CD4-positive, alpha-beta memory T cell (primary cell): ENCODE data around the gene UMAD1. TPM values are rescaled to one million over a fixed set of nuclear protein-coding genes. Genes with fewer than 3 reads are reported as not detected.

Experiments
- CTCF ChIA-PET: fragments of 350-600 bp; sonication (Branson Sonifier 250); formaldehyde crosslinking; loops from one replicate; lab custom pipeline; 2021; ENCODE audit warnings: inconsistent platforms; ENCODE audit not compliant: partially characterized antibody; lab: Charles Lee
- POLR2A ChIA-PET: fragments of 350-600 bp; sonication (Branson Sonifier 250); formaldehyde crosslinking; loops from one replicate; lab custom pipeline; 2021; ENCODE audit not compliant: partially characterized antibody; lab: Charles Lee
- DNase-seq, 5 donors: peaks; one replicate each; pipeline versions ENCODE4 v3.0.0 to v3.0.0-alpha.2; 2020 to 2022; ENCODE audit warnings: mixed read lengths in 1 of 5
- H3K27ac ChIP-seq: one replicate; pipeline ENCODE4 v1.7.0; 2013; ENCODE audit warnings: low read depth, low read length
- H3K27me3 ChIP-seq: 2 replicates; pipeline ENCODE4 v1.7.0; 2013; ENCODE audit warnings: mild to moderate bottlenecking, low read length, moderate library complexity; ENCODE audit not compliant: insufficient read depth
- H3K36me3 ChIP-seq: 2 replicates; pipeline ENCODE4 v1.7.0; 2013; ENCODE audit warnings: mild to moderate bottlenecking, low read length, moderate library complexity; ENCODE audit not compliant: insufficient read depth
- H3K4me1 ChIP-seq: 2 replicates; pipeline ENCODE4 v1.7.0; 2013; ENCODE audit warnings: mild to moderate bottlenecking, low read length, moderate library complexity; ENCODE audit not compliant: insufficient read depth
- H3K4me3 ChIP-seq, 2 donors: one replicate each; pipeline ENCODE4 v1.7.0; 2013; ENCODE audit warnings: low read length in 2 of 2, mild to moderate bottlenecking in 1 of 2
- H3K9me3 ChIP-seq, 2 donors: one replicate each; pipeline ENCODE4 v1.7.0; 2013; ENCODE audit warnings: low read length in 2 of 2, control low read depth in 1 of 2; ENCODE audit not compliant: control insufficient read depth in 1 of 2
- H3K27ac Mint-ChIP-seq, 7 donors: one replicate each; pipeline ENCODE4 v1.8.0; 2020 to 2021; ENCODE audit warnings: mixed read lengths in 7 of 7, mild to moderate bottlenecking in 6 of 7, inconsistent platforms in 3 of 7, moderate library complexity in 3 of 7
- H3K27me3 Mint-ChIP-seq, 2 donors: one replicate each; pipeline ENCODE4 v1.8.0; 2020 to 2021; ENCODE audit warnings: mixed read lengths in 2 of 2
- H3K36me3 Mint-ChIP-seq, 2 donors: one replicate each; pipeline ENCODE4 v1.8.0; 2020 to 2021; ENCODE audit warnings: mixed read lengths in 2 of 2, inconsistent platforms in 1 of 2, mild to moderate bottlenecking in 1 of 2
- H3K4me1 Mint-ChIP-seq, 4 donors: one replicate each; pipeline ENCODE4 v1.8.0; 2020 to 2021; ENCODE audit warnings: mixed read lengths in 4 of 4, mild to moderate bottlenecking in 1 of 4
- H3K4me3 Mint-ChIP-seq, 8 donors: one replicate each; pipeline ENCODE4 v1.8.0; 2020 to 2021; ENCODE audit warnings: mixed read lengths in 8 of 8, mild to moderate bottlenecking in 7 of 8, moderate library complexity in 6 of 8, inconsistent platforms in 3 of 8
- H3K9me3 Mint-ChIP-seq, 8 donors: one replicate each; pipeline ENCODE4 v1.8.0; 2020 to 2021; ENCODE audit warnings: mixed read lengths in 8 of 8, mild to moderate bottlenecking in 5 of 8, inconsistent platforms in 3 of 8, moderate library complexity in 1 of 8
- intact Hi-C: fragments of 100-400 bp; cut with micrococcal nuclease; formaldehyde crosslinking; loops from one replicate; pipeline ENCODE4 v1.15.1; 2023
- polyA plus RNA-seq, 2 donors: library from polyadenylated mRNA; unstranded; fragments of 300-500 nt; fragmentation: Illumina TruSeq; gene quantifications; one replicate each; pipeline ENCODE4 v1.2.3, GENCODE V29; 2021
- total RNA-seq, 2 experiments: library from RNA; stranded (reverse); gene quantifications; one replicate each; pipeline ENCODE4 v1.2.3, GENCODE V29; 2021

The UMAD1 gene
- total and polyA plus RNA-seq, 4 experiments from 2014 or later: 23.5 to 36.7 (median 27.6) TPM

- Mint-ChIP-seq H3K4me3 (no peak overlapping the region), H3K4me1 (peaks cover 7 to 16% (median 13%) of the 10 kb centered on the region in 4 donors), H3K9me3 (peaks cover 0 to 2% (median 0%) of the 10 kb centered on the region in 8 donors), H3K27me3 (no peaks in the 10 kb centered on the region), H3K36me3 (peaks cover 1 to 22% of the 10 kb centered on the region in 2 donors), H3K27ac (no peak overlapping the region)
- Histone ChIP-seq H3K4me1 (peaks cover 7% of the 10 kb centered on the region), H3K27ac (no peak overlapping the region), H3K36me3 (no peaks in the 10 kb centered on the region), H3K27me3 (no peaks in the 10 kb centered on the region), H3K4me3 (no peak overlapping the region), H3K9me3 (no peaks in the 10 kb centered on the region)
- ChIA-PET POLR2A (no interaction called here), CTCF (no interaction called here)
- intact Hi-C loops: no loop called here
- no peak for DNase-seq
These were observed 192.0 kb downstream of the UMAD1 start for GRCh38 chr7:7832518-7832917.

GRCh38 chr7:7834761-7835160 lies 194.2 kb downstream of the UMAD1 start:
- ChIA-PET CTCF (interaction anchor here (1.8 kb wide), 1 partner anchor 14 kb away, joined by 5 read pairs; no protein-coding TSS in a partner anchor), POLR2A (no interaction called here)
- intact Hi-C loops: no loop called here
- peaks cover 0 to 2% (median 0%) of the 10 kb centered on the region in 8 donors for H3K9me3 Mint-ChIP-seq
- no peaks in the 10 kb centered on the region for H3K36me3 ChIP-seq
- H3K4me1 Mint-ChIP-seq: peaks cover 7 to 12% (median 12%) of the 10 kb centered on the region in 4 donors
- DNase-seq: no peak
- H3K27ac ChIP-seq: no peak overlapping the region
- H3K36me3 Mint-ChIP-seq: peaks cover 1 to 27% of the 10 kb centered on the region in 2 donors
- peaks cover 7% of the 10 kb centered on the region for H3K4me1 ChIP-seq
- no peak overlapping the region for H3K4me3 Mint-ChIP-seq
- no peak overlapping the region for H3K27ac Mint-ChIP-seq
- no peak overlapping the region for H3K4me3 ChIP-seq
- no peaks in the 10 kb centered on the region for H3K27me3 ChIP-seq
- no peaks in the 10 kb centered on the region for H3K27me3 Mint-ChIP-seq
- H3K9me3 ChIP-seq: no peaks in the 10 kb centered on the region

- Mint-ChIP-seq H3K9me3 (peaks cover 0 to 2% (median 0%) of the 10 kb centered on the region in 8 donors), H3K36me3 (peaks cover 1 to 13% of the 10 kb centered on the region in 2 donors), H3K27me3 (no peaks in the 10 kb centered on the region), H3K4me3 (peak overlapping the region in 1 of 8 donors; percentile 39), H3K27ac (no peak overlapping the region), H3K4me1 (peaks cover 0 to 7% (median 0%) of the 10 kb centered on the region in 4 donors)
- intact Hi-C loops: no loop called here
- no peak for DNase-seq
- ChIA-PET CTCF (interaction anchor here (0.5 to 1.3 kb wide), 3 partner anchors 104 to 410 kb away, joined by 3 read pairs; no protein-coding TSS in a partner anchor), POLR2A (interaction anchor here (0.7 to 1.3 kb wide), 2 partner anchors 106 to 127 kb away, joined by 3 to 5 read pairs; partner anchors contain the start of gene GLCCI1)
- Histone ChIP-seq H3K27me3 (no peaks in the 10 kb centered on the region), H3K4me3 (no peak overlapping the region), H3K4me1 (no peaks in the 10 kb centered on the region), H3K9me3 (no peaks in the 10 kb centered on the region), H3K27ac (no peak overlapping the region), H3K36me3 (no peaks in the 10 kb centered on the region)
These were observed 200.5 kb downstream of the UMAD1 start for GRCh38 chr7:7841027-7841426.

GRCh38 chr7:7843240-7843639 lies 202.7 kb downstream of the UMAD1 start:
- DNase-seq: no peak
- intact Hi-C loops: no loop called here
- CTCF ChIA-PET: no interaction called here

GRCh38 chr7:7843972-7844371 lies 203.4 kb downstream of the UMAD1 start:
- H3K4me1 ChIP-seq: peaks cover 11% of the 10 kb centered on the region
- H3K27me3 Mint-ChIP-seq: no peaks in the 10 kb centered on the region
- intact Hi-C loops: no loop called here
- H3K4me3 Mint-ChIP-seq: no peak overlapping the region
- no peaks in the 10 kb centered on the region for H3K36me3 ChIP-seq
- no peaks in the 10 kb centered on the region for H3K27me3 ChIP-seq
- ChIA-PET POLR2A (no interaction called here), CTCF (no interaction called here)
- H3K27ac ChIP-seq: no peak overlapping the region
- DNase-seq: no peak
- peaks cover 0 to 14% of the 10 kb centered on the region in 2 donors for H3K36me3 Mint-ChIP-seq
- H3K4me3 ChIP-seq: no peak overlapping the region
- H3K4me1 Mint-ChIP-seq: peaks cover 9 to 21% (median 13%) of the 10 kb centered on the region in 4 donors
- H3K27ac Mint-ChIP-seq: no peak overlapping the region
- no peaks in the 10 kb centered on the region for H3K9me3 Mint-ChIP-seq
- H3K9me3 ChIP-seq: no peaks in the 10 kb centered on the region

More at GRCh38 chr7:7843240-7843639, 202.7 kb downstream of the UMAD1 start:
- H3K4me1 ChIP-seq: peaks cover 9% of the 10 kb centered on the region
- peaks cover 0 to under 1% (median 0%) of the 10 kb centered on the region in 8 donors for H3K9me3 Mint-ChIP-seq
- no peaks in the 10 kb centered on the region for H3K9me3 ChIP-seq
- POLR2A ChIA-PET: no interaction called here
- H3K27me3 Mint-ChIP-seq: no peaks in the 10 kb centered on the region
- no peaks in the 10 kb centered on the region for H3K27me3 ChIP-seq
- H3K27ac ChIP-seq: no peak overlapping the region
- no peak overlapping the region for H3K4me3 Mint-ChIP-seq
- H3K4me1 Mint-ChIP-seq: peaks cover 6 to 15% (median 9%) of the 10 kb centered on the region in 4 donors
- peak overlapping the region in 1 of 7 donors; percentile 39 for H3K27ac Mint-ChIP-seq
- no peaks in the 10 kb centered on the region for H3K36me3 ChIP-seq
- no peak overlapping the region for H3K4me3 ChIP-seq
- H3K36me3 Mint-ChIP-seq: peaks cover 0 to 13% of the 10 kb centered on the region in 2 donors

GRCh38 chr7:7848246-7848645 lies 207.7 kb downstream of the UMAD1 start:
- ChIA-PET CTCF (interaction anchor here (0.8 to 1.8 kb wide), 2 partner anchors 13 to 25 kb away, joined by 3 to 5 read pairs; no protein-coding TSS in a partner anchor), POLR2A (no interaction called here)
- Histone ChIP-seq H3K4me1 (peaks cover 11% of the 10 kb centered on the region), H3K27ac (no peak overlapping the region), H3K27me3 (no peaks in the 10 kb centered on the region), H3K36me3 (no peaks in the 10 kb centered on the region), H3K4me3 (no peak overlapping the region), H3K9me3 (no peaks in the 10 kb centered on the region)
- H3K4me1 Mint-ChIP-seq: peaks cover 14 to 28% (median 21%) of the 10 kb centered on the region in 4 donors
- DNase-seq: peak in 1 of 5 donors; percentile 8
- peak overlapping the region in 3 of 7 donors; percentile 7 to 88 (median 73) for H3K27ac Mint-ChIP-seq
- intact Hi-C loops: no loop called here
- peaks cover 4 to 23% of the 10 kb centered on the region in 2 donors for H3K36me3 Mint-ChIP-seq
- H3K4me3 Mint-ChIP-seq: peak overlapping the region in 6 of 8 donors; percentile 2 to 66 (median 50)
- no peaks in the 10 kb centered on the region for H3K27me3 Mint-ChIP-seq
- H3K9me3 Mint-ChIP-seq: peaks cover 0 to 2% (median 0%) of the 10 kb centered on the region in 8 donors

GRCh38 chr7:7848892-7849291 lies 208.3 kb downstream of the UMAD1 start:
- Mint-ChIP-seq H3K4me3 (no peak overlapping the region), H3K36me3 (peaks cover 4 to 24% of the 10 kb centered on the region in 2 donors), H3K27ac (no peak overlapping the region), H3K4me1 (peaks cover 14 to 26% (median 21%) of the 10 kb centered on the region in 4 donors), H3K27me3 (no peaks in the 10 kb centered on the region), H3K9me3 (peaks cover 0 to 5% (median 0%) of the 10 kb centered on the region in 8 donors)
- DNase-seq: no peak
- CTCF ChIA-PET: interaction anchor here (0.8 to 1.8 kb wide), 2 partner anchors 13 to 24 kb away, joined by 3 to 5 read pairs; no protein-coding TSS in a partner anchor
- Histone ChIP-seq H3K4me1 (peaks cover 11% of the 10 kb centered on the region), H3K4me3 (no peak overlapping the region), H3K9me3 (no peaks in the 10 kb centered on the region), H3K27ac (no peak overlapping the region), H3K27me3 (no peaks in the 10 kb centered on the region), H3K36me3 (no peaks in the 10 kb centered on the region)
- intact Hi-C loops: no loop called here
- POLR2A ChIA-PET: no interaction called here
